PC-3 (cell line): Measurements from ENCODE around the gene TPRKB.

Source experiments
- EZH2phosphoT487 ChIP-seq: fragments of 300-600 bp; sonication (generic); IDR thresholded peaks from 2 replicates; pipeline ENCODE4 v1.6.1; 2018; ENCODE audit warnings: mild to moderate bottlenecking, antibody characterized with exemption, low read length, borderline replicate concordance
- TF ChIP-seq, protein P1 (sequence below): fragments of 300-600 bp; sonication (generic); conservative IDR thresholded peaks from 2 replicates; pipeline ENCODE4 v1.5.1; 2017; ENCODE audit warnings: antibody characterized with exemption, low read depth, mild to moderate bottlenecking, low read length

DNA sequence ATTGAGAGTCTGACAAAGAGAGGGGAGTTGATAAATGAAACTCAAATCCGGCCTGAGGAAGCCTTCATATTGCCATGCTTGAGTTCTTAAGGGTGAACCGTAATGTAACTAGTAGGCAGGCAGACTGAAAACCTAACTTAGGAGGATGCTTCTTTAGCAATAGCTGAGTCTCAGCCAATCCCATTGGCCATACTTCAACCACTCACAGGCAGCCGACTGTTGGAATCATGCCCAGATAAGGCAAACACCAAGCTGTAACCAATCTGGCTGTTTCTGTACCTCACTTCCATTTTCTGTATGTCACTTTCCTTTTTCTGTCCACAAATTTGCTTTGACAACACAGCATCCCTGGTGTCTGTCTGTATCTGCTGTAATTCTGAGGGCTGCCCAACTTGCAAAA, 39.5 kb downstream of the TPRKB start:
- TF ChIP-seq, protein P1, sequence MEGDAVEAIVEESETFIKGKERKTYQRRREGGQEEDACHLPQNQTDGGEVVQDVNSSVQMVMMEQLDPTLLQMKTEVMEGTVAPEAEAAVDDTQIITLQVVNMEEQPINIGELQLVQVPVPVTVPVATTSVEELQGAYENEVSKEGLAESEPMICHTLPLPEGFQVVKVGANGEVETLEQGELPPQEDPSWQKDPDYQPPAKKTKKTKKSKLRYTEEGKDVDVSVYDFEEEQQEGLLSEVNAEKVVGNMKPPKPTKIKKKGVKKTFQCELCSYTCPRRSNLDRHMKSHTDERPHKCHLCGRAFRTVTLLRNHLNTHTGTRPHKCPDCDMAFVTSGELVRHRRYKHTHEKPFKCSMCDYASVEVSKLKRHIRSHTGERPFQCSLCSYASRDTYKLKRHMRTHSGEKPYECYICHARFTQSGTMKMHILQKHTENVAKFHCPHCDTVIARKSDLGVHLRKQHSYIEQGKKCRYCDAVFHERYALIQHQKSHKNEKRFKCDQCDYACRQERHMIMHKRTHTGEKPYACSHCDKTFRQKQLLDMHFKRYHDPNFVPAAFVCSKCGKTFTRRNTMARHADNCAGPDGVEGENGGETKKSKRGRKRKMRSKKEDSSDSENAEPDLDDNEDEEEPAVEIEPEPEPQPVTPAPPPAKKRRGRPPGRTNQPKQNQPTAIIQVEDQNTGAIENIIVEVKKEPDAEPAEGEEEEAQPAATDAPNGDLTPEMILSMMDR: no peak
- no peak for TF ChIP-seq EZH2phosphoT487
